CD8-positive, alpha-beta memory T cell (primary cell): Measurements from ENCODE around the gene SACM1L. TPM values are rescaled to one million over a fixed set of nuclear protein-coding genes. Genes with fewer than 3 reads are reported as not detected.

Experiments used
- CTCF ChIA-PET: fragments of 350-600 bp; sonication (Branson Sonifier 250); formaldehyde crosslinking; loops from one replicate; lab custom pipeline; 2021; ENCODE audit warnings: antibody characterized with exemption; lab: Charles Lee
- POLR2A ChIA-PET: fragments of 350-600 bp; sonication (Branson Sonifier 250); formaldehyde crosslinking; loops from one replicate; lab custom pipeline; 2021; ENCODE audit warnings: antibody characterized with exemption; lab: Charles Lee
- DNase-seq, 5 donors: peaks; one replicate each; pipeline versions ENCODE4 v3.0.0 to v3.0.0-alpha.2; 2020 to 2022; ENCODE audit warnings: mixed read lengths in 1 of 5
- H3K27ac ChIP-seq: one replicate; pipeline ENCODE4 v1.7.0; 2013; ENCODE audit warnings: low read depth, mild to moderate bottlenecking, low read length, moderate library complexity
- H3K27me3 ChIP-seq: 2 replicates; pipeline ENCODE4 v1.7.0; 2013; ENCODE audit warnings: low read length, mild to moderate bottlenecking; ENCODE audit not compliant: insufficient read depth, poor library complexity, severe bottlenecking
- H3K36me3 ChIP-seq: 2 replicates; pipeline ENCODE4 v1.7.0; 2013; ENCODE audit warnings: mild to moderate bottlenecking, low read length, moderate library complexity; ENCODE audit not compliant: insufficient read depth
- H3K4me1 ChIP-seq: 2 replicates; pipeline ENCODE4 v1.7.0; 2013; ENCODE audit warnings: mild to moderate bottlenecking, low read length, moderate library complexity; ENCODE audit not compliant: insufficient read depth
- H3K4me3 ChIP-seq: 2 replicates; pipeline ENCODE4 v1.7.0; 2013; ENCODE audit warnings: mild to moderate bottlenecking, low read length
- H3K9me3 ChIP-seq: 2 replicates; pipeline ENCODE4 v1.7.0; 2013; ENCODE audit warnings: mild to moderate bottlenecking, low read length
- H3K27ac Mint-ChIP-seq, 8 donors: one replicate each; pipeline ENCODE4 v1.8.0; 2020 to 2021; ENCODE audit warnings: mixed read lengths in 8 of 8, mild to moderate bottlenecking in 6 of 8, inconsistent platforms in 3 of 8, moderate library complexity in 3 of 8
- H3K27me3 Mint-ChIP-seq, 2 donors: one replicate each; pipeline ENCODE4 v1.8.0; 2020 to 2021; ENCODE audit warnings: mixed read lengths in 2 of 2, mild to moderate bottlenecking in 1 of 2, moderate library complexity in 1 of 2
- H3K36me3 Mint-ChIP-seq, 3 donors: one replicate each; pipeline ENCODE4 v1.8.0; 2020 to 2021; ENCODE audit warnings: mixed read lengths in 3 of 3, inconsistent platforms in 1 of 3, mild to moderate bottlenecking in 1 of 3
- H3K4me1 Mint-ChIP-seq, 3 donors: one replicate each; pipeline ENCODE4 v1.8.0; 2020 to 2021; ENCODE audit warnings: mixed read lengths in 3 of 3, inconsistent platforms in 1 of 3, mild to moderate bottlenecking in 1 of 3
- H3K4me3 Mint-ChIP-seq, 7 donors: one replicate each; pipeline ENCODE4 v1.8.0; 2020 to 2021; ENCODE audit warnings: mixed read lengths in 7 of 7, mild to moderate bottlenecking in 6 of 7, moderate library complexity in 4 of 7, inconsistent platforms in 2 of 7
- H3K9me3 Mint-ChIP-seq, 5 donors: one replicate each; pipeline ENCODE4 v1.8.0; 2020 to 2022; ENCODE audit warnings: mixed read lengths in 5 of 5, mild to moderate bottlenecking in 3 of 5, moderate library complexity in 2 of 5, inconsistent platforms in 1 of 5
- polyA plus RNA-seq: library from polyadenylated mRNA; unstranded; fragments of 300-500 nt; fragmentation: Illumina TruSeq; gene quantifications from one replicate; pipeline ENCODE4 v1.2.3, GENCODE V29; 2021
- total RNA-seq, 2 experiments: library from RNA; stranded (reverse); gene quantifications; one replicate each; pipeline ENCODE4 v1.2.3, GENCODE V29; 2021

The SACM1L gene
- total and polyA plus RNA-seq, 3 experiments from 2014 or later, result 41.0 to 79.1 (median 78.7) TPM

- Histone ChIP-seq H3K9me3 (no peaks in the 10 kb centered on the region), H3K27me3 (no peaks in the 10 kb centered on the region), H3K4me3 (no peak overlapping the region), H3K36me3 (no peaks in the 10 kb centered on the region), H3K27ac (no peak overlapping the region), H3K4me1 (peaks cover 7% of the 10 kb centered on the region)
- H3K36me3 Mint-ChIP-seq, result peaks cover 0 to 3% (median 0%) of the 10 kb centered on the region in 3 donors
- peaks cover 13 to 34% (median 17%) of the 10 kb centered on the region in 3 donors for H3K4me1 Mint-ChIP-seq
- DNase-seq, result peak; percentile 21 to 65 (median 42)
- H3K4me3 Mint-ChIP-seq, result peak overlapping the region in 2 of 7 donors; percentile 2 to 43
- peak overlapping the region in 5 of 8 donors; percentile 43 to 77 (median 58) for H3K27ac Mint-ChIP-seq
- POLR2A ChIA-PET, result interaction anchor here (0.7 kb wide), 1 partner anchor 88 kb away, joined by 5 read pairs; no protein-coding TSS in a partner anchor
- CTCF ChIA-PET, result interaction anchor here (0.6 to 3.7 kb wide), 36 partner anchors 8 to 694 kb away, joined by 3 to 42 read pairs (median 4); partner anchors contain the start of genes LIMD1 and SACM1L
- H3K27me3 Mint-ChIP-seq, result no peaks in the 10 kb centered on the region
- no peaks in the 10 kb centered on the region for H3K9me3 Mint-ChIP-seq
Observed at GRCh38 chr3:45659661-45660566, 29.3 kb upstream of the SACM1L start.

- peaks cover 0 to 6% (median 0%) of the 10 kb centered on the region in 3 donors for H3K36me3 Mint-ChIP-seq
- peaks cover 14% of the 10 kb centered on the region for H3K4me1 ChIP-seq
- H3K36me3 ChIP-seq, result no peaks in the 10 kb centered on the region
- ChIA-PET CTCF (interaction anchor here (0.9 to 3.7 kb wide), 27 partner anchors 8 to 620 kb away, joined by 3 to 42 read pairs (median 5); partner anchors contain the start of genes LIMD1 and SACM1L), POLR2A (interaction anchor here (0.7 kb wide), 1 partner anchor 87 kb away, joined by 5 read pairs; no protein-coding TSS in a partner anchor)
- no peaks in the 10 kb centered on the region for H3K27me3 Mint-ChIP-seq
- no peaks in the 10 kb centered on the region for H3K27me3 ChIP-seq
- no peak for DNase-seq
- no peak overlapping the region for H3K4me3 Mint-ChIP-seq
- H3K27ac ChIP-seq, result no peak overlapping the region
- no peak overlapping the region for H3K4me3 ChIP-seq
- H3K4me1 Mint-ChIP-seq, result peaks cover 19 to 39% (median 23%) of the 10 kb centered on the region in 3 donors
- no peak overlapping the region for H3K27ac Mint-ChIP-seq
- H3K9me3 Mint-ChIP-seq, result no peaks in the 10 kb centered on the region
- no peaks in the 10 kb centered on the region for H3K9me3 ChIP-seq
Observed at GRCh38 chr3:45660567-45660901, 28.7 kb upstream of the SACM1L start.

GRCh38 chr3:45664578-45664977, 24.6 kb upstream of the SACM1L start:
- peak overlapping the region; percentile 81 to 98 (median 96) for H3K27ac Mint-ChIP-seq
- peak overlapping the region; percentile 64 for H3K4me3 ChIP-seq
- CTCF ChIA-PET, result interaction anchor here (1.0 to 1.6 kb wide), 5 partner anchors 10 to 72 kb away, joined by 3 to 4 read pairs (median 3); no protein-coding TSS in a partner anchor
- no peaks in the 10 kb centered on the region for H3K9me3 ChIP-seq
- no peaks in the 10 kb centered on the region for H3K27me3 ChIP-seq
- POLR2A ChIA-PET, result interaction anchor here (0.6 kb wide), 1 partner anchor 30 kb away, joined by 3 read pairs; no protein-coding TSS in a partner anchor
- H3K4me3 Mint-ChIP-seq, result peak overlapping the region; percentile 81 to 95 (median 90)
- peaks cover 4 to 38% (median 7%) of the 10 kb centered on the region in 3 donors for H3K36me3 Mint-ChIP-seq
- H3K4me1 ChIP-seq, result peaks cover 24% of the 10 kb centered on the region
- no peaks in the 10 kb centered on the region for H3K9me3 Mint-ChIP-seq
- no peaks in the 10 kb centered on the region for H3K27me3 Mint-ChIP-seq
- H3K36me3 ChIP-seq, result no peaks in the 10 kb centered on the region
- peak overlapping the region; percentile 43 for H3K27ac ChIP-seq
- H3K4me1 Mint-ChIP-seq, result peaks cover 19 to 43% (median 24%) of the 10 kb centered on the region in 3 donors
- peak; percentile 60 to 84 (median 74) for DNase-seq

GRCh38 chr3:45665101-45665572, 24.1 kb upstream of the SACM1L start:
- Histone ChIP-seq H3K27ac (peak overlapping the region; percentile 43), H3K4me1 (peaks cover 24% of the 10 kb centered on the region), H3K27me3 (no peaks in the 10 kb centered on the region), H3K9me3 (no peaks in the 10 kb centered on the region), H3K36me3 (no peaks in the 10 kb centered on the region), H3K4me3 (peak overlapping the region; percentile 64)
- Mint-ChIP-seq H3K4me1 (peaks cover 16 to 37% (median 18%) of the 10 kb centered on the region in 3 donors), H3K4me3 (peak overlapping the region; percentile 81 to 95 (median 90)), H3K9me3 (no peaks in the 10 kb centered on the region), H3K27me3 (no peaks in the 10 kb centered on the region), H3K36me3 (peaks cover 4 to 44% (median 9%) of the 10 kb centered on the region in 3 donors), H3K27ac (peak overlapping the region; percentile 81 to 98 (median 96))
- peak; percentile 29 to 76 (median 69) for DNase-seq
- ChIA-PET POLR2A (interaction anchor here (0.6 kb wide), 1 partner anchor 29 kb away, joined by 3 read pairs; no protein-coding TSS in a partner anchor), CTCF (interaction anchor here (1.0 to 1.6 kb wide), 7 partner anchors 9 to 157 kb away, joined by 3 to 5 read pairs (median 4); no protein-coding TSS in a partner anchor)

- peaks cover 4 to 55% (median 12%) of the 10 kb centered on the region in 3 donors for H3K36me3 Mint-ChIP-seq
- H3K27me3 ChIP-seq, result no peaks in the 10 kb centered on the region
- no peak for DNase-seq
- peaks cover 24% of the 10 kb centered on the region for H3K4me1 ChIP-seq
- peaks cover 6% of the 10 kb centered on the region for H3K36me3 ChIP-seq
- no peaks in the 10 kb centered on the region for H3K27me3 Mint-ChIP-seq
- CTCF ChIA-PET, result interaction anchor here (0.9 to 1.6 kb wide), 6 partner anchors 9 to 159 kb away, joined by 3 to 5 read pairs (median 4); partner anchors contain the start of gene SACM1L
- no peaks in the 10 kb centered on the region for H3K9me3 Mint-ChIP-seq
- H3K27ac ChIP-seq, result no peak overlapping the region
- H3K4me3 Mint-ChIP-seq, result peak overlapping the region in 3 of 7 donors; percentile 7 to 61 (median 20)
- H3K9me3 ChIP-seq, result no peaks in the 10 kb centered on the region
- POLR2A ChIA-PET, result no interaction called here
- peak overlapping the region in 5 of 8 donors; percentile 11 to 95 (median 35) for H3K27ac Mint-ChIP-seq
- no peak overlapping the region for H3K4me3 ChIP-seq
- peaks cover 16 to 36% (median 18%) of the 10 kb centered on the region in 3 donors for H3K4me1 Mint-ChIP-seq
Observed at GRCh38 chr3:45666757-45667431, 22.3 kb upstream of the SACM1L start.

GRCh38 chr3:45667569-45667934, 21.6 kb upstream of the SACM1L start:
- Mint-ChIP-seq H3K27ac (peak overlapping the region in 1 of 8 donors; percentile 29), H3K4me1 (peaks cover 16 to 36% (median 18%) of the 10 kb centered on the region in 3 donors), H3K9me3 (no peaks in the 10 kb centered on the region), H3K27me3 (no peaks in the 10 kb centered on the region), H3K36me3 (peaks cover 4 to 61% (median 15%) of the 10 kb centered on the region in 3 donors), H3K4me3 (peak overlapping the region in 1 of 7 donors; percentile 35)
- H3K4me1 ChIP-seq, result peaks cover 24% of the 10 kb centered on the region
- no peaks in the 10 kb centered on the region for H3K27me3 ChIP-seq
- ChIA-PET POLR2A (no interaction called here), CTCF (interaction anchor here (1.0 kb wide), 1 partner anchor 10 kb away, joined by 3 read pairs; no protein-coding TSS in a partner anchor)
- DNase-seq, result no peak
- H3K9me3 ChIP-seq, result no peaks in the 10 kb centered on the region
- H3K36me3 ChIP-seq, result peaks cover 6% of the 10 kb centered on the region
- H3K27ac ChIP-seq, result no peak overlapping the region
- H3K4me3 ChIP-seq, result no peak overlapping the region

GRCh38 chr3:45670436-45670835, 18.8 kb upstream of the SACM1L start:
- peaks cover 11% of the 10 kb centered on the region for H3K4me1 ChIP-seq
- H3K27ac ChIP-seq, result no peak overlapping the region
- no peaks in the 10 kb centered on the region for H3K9me3 ChIP-seq
- ChIA-PET CTCF (interaction anchor here (1.5 to 3.8 kb wide), 2 partner anchors 10 to 23 kb away, joined by 3 to 22 read pairs; no protein-coding TSS in a partner anchor), POLR2A (no interaction called here)
- Mint-ChIP-seq H3K36me3 (peaks cover 4 to 80% (median 22%) of the 10 kb centered on the region in 3 donors), H3K9me3 (no peaks in the 10 kb centered on the region), H3K4me1 (peaks cover 1 to 18% (median 3%) of the 10 kb centered on the region in 3 donors), H3K27ac (no peak overlapping the region), H3K4me3 (no peak overlapping the region), H3K27me3 (peaks cover 0 to 1% of the 10 kb centered on the region in 2 donors)
- H3K27me3 ChIP-seq, result no peaks in the 10 kb centered on the region
- H3K4me3 ChIP-seq, result no peak overlapping the region
- no peak for DNase-seq
- H3K36me3 ChIP-seq, result peaks cover 6% of the 10 kb centered on the region
